Heart left ventricle (tissue), 16 donors: ENCODE results near the gene LAMB1. TPM values are rescaled to one million over a fixed set of nuclear protein-coding genes. Genes with fewer than 3 reads are reported as not detected.

Source experiments
- ATAC-seq, 4 donors: fragments of 200-7000 bp; cut with Tn5 transposase; one replicate each; pipeline ENCODE4 v1.9.1; 2020 to 2022; ENCODE audit warnings: moderate library complexity in 4 of 4, mild to moderate bottlenecking in 3 of 4, moderate number of reproducible peaks in 1 of 4
- DNase-seq, 5 donors: peaks; one replicate each; pipeline ENCODE4 v3.0.0-alpha.2; 2020
- H3K27ac ChIP-seq, 12 donors: fragments of 200-600 bp; sonication (generic) in 4 of 12; one replicate each; pipeline versions ENCODE4 v1.5.0 to v1.8.0; 2016 to 2022; ENCODE audit warnings: mild to moderate bottlenecking in 2 of 12
- H3K27me3 ChIP-seq, 9 donors: fragments of 200-600 bp; sonication (generic) in 2 of 9; one replicate each; pipeline versions ENCODE4 v1.5.1 to v1.8.0; 2016 to 2022; ENCODE audit warnings: mild to moderate bottlenecking in 3 of 9
- H3K36me3 ChIP-seq, 9 donors: fragments of 200-600 bp; sonication (generic) in 2 of 9; one replicate each; pipeline versions ENCODE4 v1.5.0 to v1.8.0; 2018 to 2022; ENCODE audit warnings: mild to moderate bottlenecking in 2 of 9
- H3K4me1 ChIP-seq, 12 donors: fragments of 200-600 bp; sonication (generic) in 4 of 12; one replicate each; pipeline versions ENCODE4 v1.5.0 to v1.8.0; 2016 to 2022; ENCODE audit warnings: mild to moderate bottlenecking in 3 of 12
- H3K4me3 ChIP-seq, 12 donors: fragments of 200-600 bp; sonication (generic) in 4 of 12; one replicate each; pipeline versions ENCODE4 v1.5.0 to v1.8.0; 2017 to 2022; ENCODE audit warnings: mild to moderate bottlenecking in 9 of 12, moderate library complexity in 4 of 12
- H3K9me3 ChIP-seq, 12 donors: fragments of 200-600 bp; sonication (generic) in 4 of 12; one replicate each; pipeline versions ENCODE4 v1.5.0 to v1.8.0; 2016 to 2022; ENCODE audit warnings: mild to moderate bottlenecking in 1 of 12
- POLR2A ChIP-seq, 2 donors: fragments of 450-650 bp; IDR thresholded peaks; one replicate each; pipeline ENCODE4 v1.6.1; 2017; ENCODE audit warnings: antibody characterized with exemption in 2 of 2, mild to moderate bottlenecking in 2 of 2, moderate library complexity in 2 of 2
- WGBS, 4 donors: extraction: QIAGEN DNeasy Blood & Tissue Kit in 2 of 4; methylation state at CpG; one replicate each; pipeline versions ENCODE4 v1.1.5 to v1.1.7; 2013 to 2018; 5-methylcytosine and 5-hydroxymethylcytosine counted together
- intact Hi-C, 10 donors: fragments of 100-400 bp; cut with DNase I; formaldehyde crosslinking; loops; one replicate each; pipeline versions ENCODE4 v1.11.1 to v1.14.2; 2022
- polyA plus RNA-seq, 2 donors: library from polyadenylated mRNA; stranded (reverse); fragments of 200-250 nt; gene quantifications; one replicate each; pipeline ENCODE4 v1.2.3, GENCODE V29; 2013
- total RNA-seq, 9 donors: library from RNA; depleted of rRNA in 2 of 9; stranded (reverse); fragments of >200 nt in 2 of 9; fragmentation: NEBNext Ultra II Directional in 3 of 9; extraction: Animal tissue kit (Norgen Biotek cat#: 25700) in 3 of 9; gene quantifications; one replicate each; pipeline versions ENCODE4 v1.1.0 to v1.2.4, GENCODE V29; 2016 to 2023
- TF ChIP-seq, protein P1 (sequence below), 12 donors: fragments of 200-600 bp; sonication (generic) in 4 of 12; IDR thresholded peaks; one replicate each; pipeline versions ENCODE4 v1.5.0 to v1.8.0; 2018 to 2022; ENCODE audit warnings: antibody characterized with exemption in 12 of 12, mild to moderate bottlenecking in 5 of 12
- donor health status: ischemic (EF 13 %, LVEDD 7.1; RV severe dilation, severe dysfunction).
- donor health status: healthy with polysubstance abuse.
- donor health status: DM: no; HTN: yes; CAD: no.
- donor health status: DM: no; HTN: no; CAD: no.
- donor health status: ischemic (EF 25% LVEDD 6.9; RV normal size, moderate dysfunction).
- donor health status: ischemic (EF 25% LVEDD 5.7; RV mildly dilated, moderate dysfunction).
- donor health status: healthy.
- donor health status: DM: yes; HTN: yes; CAD: no.
- donor health status: ischemic (EF 35%, LVEDD 5.7; RV mildly dilated, moderate dysfunction).
- donor health status: nonischemic (EF 11% LVEDD 7.7; RV severe dilation, severe dysfunction).
- donor health status: DM: yes; HTN: yes; CAD: no.
- donor health status: PGD.
- donor health status: ischemic (EF 29% LVEDD 5.4; RV normal size, mild dysfunction).
- donor health status: nonischemic (EF 23%, LVEDD 6.1; RV moderate dilation, normal function).

LAMB1 gene
- total and polyA plus RNA-seq, 11 donors: 29.1 to 121 (median 55.9) TPM

DNA sequence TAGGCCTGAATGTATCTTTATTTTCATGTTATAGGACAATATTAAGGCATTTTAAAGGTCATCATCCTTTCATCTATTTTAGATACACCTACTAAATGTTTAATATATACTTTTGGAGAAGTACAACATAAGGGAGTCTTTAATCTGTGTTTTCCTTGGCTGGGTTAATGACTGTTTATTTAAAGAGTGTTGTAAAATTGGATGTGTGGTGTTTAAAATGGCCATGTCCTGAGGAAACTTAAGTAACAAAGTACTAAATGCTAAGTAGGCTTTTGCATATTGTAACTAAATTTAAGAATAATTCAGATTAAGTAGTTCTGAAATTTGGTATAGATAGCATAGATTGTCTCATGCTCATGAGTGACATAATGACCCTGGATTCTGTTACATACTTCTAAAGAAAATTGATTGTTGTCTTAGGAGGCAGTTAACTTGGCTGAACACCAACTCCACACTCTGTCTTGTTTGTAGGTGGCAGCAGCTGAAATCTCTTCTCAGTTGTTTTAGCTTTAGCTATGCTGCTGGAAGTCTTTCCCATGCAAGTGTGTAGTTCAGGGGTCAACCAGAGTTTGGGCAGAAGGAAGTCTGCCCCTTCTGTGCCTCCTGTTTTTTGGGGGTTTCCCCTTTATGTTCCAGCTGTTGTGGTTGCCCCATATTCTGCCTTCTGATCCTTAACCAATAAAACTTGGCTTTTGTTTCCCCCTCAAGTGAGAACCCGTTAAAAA, 82.8 kb downstream of the LAMB1 start:
- TF ChIP-seq, protein P1, sequence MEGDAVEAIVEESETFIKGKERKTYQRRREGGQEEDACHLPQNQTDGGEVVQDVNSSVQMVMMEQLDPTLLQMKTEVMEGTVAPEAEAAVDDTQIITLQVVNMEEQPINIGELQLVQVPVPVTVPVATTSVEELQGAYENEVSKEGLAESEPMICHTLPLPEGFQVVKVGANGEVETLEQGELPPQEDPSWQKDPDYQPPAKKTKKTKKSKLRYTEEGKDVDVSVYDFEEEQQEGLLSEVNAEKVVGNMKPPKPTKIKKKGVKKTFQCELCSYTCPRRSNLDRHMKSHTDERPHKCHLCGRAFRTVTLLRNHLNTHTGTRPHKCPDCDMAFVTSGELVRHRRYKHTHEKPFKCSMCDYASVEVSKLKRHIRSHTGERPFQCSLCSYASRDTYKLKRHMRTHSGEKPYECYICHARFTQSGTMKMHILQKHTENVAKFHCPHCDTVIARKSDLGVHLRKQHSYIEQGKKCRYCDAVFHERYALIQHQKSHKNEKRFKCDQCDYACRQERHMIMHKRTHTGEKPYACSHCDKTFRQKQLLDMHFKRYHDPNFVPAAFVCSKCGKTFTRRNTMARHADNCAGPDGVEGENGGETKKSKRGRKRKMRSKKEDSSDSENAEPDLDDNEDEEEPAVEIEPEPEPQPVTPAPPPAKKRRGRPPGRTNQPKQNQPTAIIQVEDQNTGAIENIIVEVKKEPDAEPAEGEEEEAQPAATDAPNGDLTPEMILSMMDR (IDR thresholded peaks at IDR 0.05): no peak
- no peak for TF ChIP-seq POLR2A (IDR thresholded peaks at IDR 0.05)
- Histone ChIP-seq H3K36me3 (peaks cover 0 to 100% (median 98%) of the 10 kb centered on the region in 9 donors), H3K27ac (peak overlapping the region in 6 of 12 donors; percentile 2 to 61 (median 20)), H3K9me3 (no peaks in the 10 kb centered on the region), H3K4me1 (peaks cover 0 to 34% (median 6%) of the 10 kb centered on the region in 12 donors), H3K4me3 (no peak overlapping the region), H3K27me3 (no peaks in the 10 kb centered on the region)
- intact Hi-C loops: loop anchor here in 3 of 10 donors (10.0 kb wide), 3 partner anchors 75 to 225 kb away; no protein-coding TSS in a partner anchor
- WGBS, 4 donors: 20 to 43% (median 35%) methylated on average over 1 of the region's 1 CpG
- DNase-seq (no peak), ATAC-seq (peak in 2 of 4 donors; percentile 6 to 28)

DNA sequence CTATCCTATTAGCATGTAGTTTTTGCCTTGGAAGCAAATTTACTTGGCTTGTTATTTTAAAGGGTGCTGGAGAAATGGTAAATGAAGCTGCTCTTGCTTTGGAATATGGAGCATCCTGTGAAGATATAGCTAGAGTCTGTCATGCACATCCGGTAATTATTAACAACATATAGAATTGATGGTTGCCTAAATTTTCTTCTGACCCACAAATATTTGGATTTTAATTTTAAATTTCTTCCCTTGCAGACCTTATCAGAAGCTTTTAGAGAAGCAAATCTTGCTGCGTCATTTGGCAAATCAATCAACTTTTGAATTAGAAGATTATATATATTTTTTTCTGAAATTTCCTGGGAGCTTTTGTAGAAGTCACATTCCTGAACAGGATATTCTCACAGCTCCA, 84.0 kb downstream of the LAMB1 start:
- DNase-seq (no peak), ATAC-seq (no peak)
- Histone ChIP-seq H3K27ac (peak overlapping the region in 1 of 12 donors; percentile 14), H3K36me3 (peaks cover 0 to 100% (median 87%) of the 10 kb centered on the region in 9 donors), H3K4me1 (peaks cover 0 to 32% (median 6%) of the 10 kb centered on the region in 12 donors), H3K4me3 (no peak overlapping the region), H3K27me3 (no peaks in the 10 kb centered on the region), H3K9me3 (no peaks in the 10 kb centered on the region)
- intact Hi-C loops: no loop called here
- no peak for TF ChIP-seq POLR2A (IDR thresholded peaks at IDR 0.05)
- TF ChIP-seq, protein P1 (IDR thresholded peaks at IDR 0.05): no peak
- WGBS, 4 donors: 93 to 98% (median 96%) methylated on average over 2 of the region's 2 CpGs

DNA sequence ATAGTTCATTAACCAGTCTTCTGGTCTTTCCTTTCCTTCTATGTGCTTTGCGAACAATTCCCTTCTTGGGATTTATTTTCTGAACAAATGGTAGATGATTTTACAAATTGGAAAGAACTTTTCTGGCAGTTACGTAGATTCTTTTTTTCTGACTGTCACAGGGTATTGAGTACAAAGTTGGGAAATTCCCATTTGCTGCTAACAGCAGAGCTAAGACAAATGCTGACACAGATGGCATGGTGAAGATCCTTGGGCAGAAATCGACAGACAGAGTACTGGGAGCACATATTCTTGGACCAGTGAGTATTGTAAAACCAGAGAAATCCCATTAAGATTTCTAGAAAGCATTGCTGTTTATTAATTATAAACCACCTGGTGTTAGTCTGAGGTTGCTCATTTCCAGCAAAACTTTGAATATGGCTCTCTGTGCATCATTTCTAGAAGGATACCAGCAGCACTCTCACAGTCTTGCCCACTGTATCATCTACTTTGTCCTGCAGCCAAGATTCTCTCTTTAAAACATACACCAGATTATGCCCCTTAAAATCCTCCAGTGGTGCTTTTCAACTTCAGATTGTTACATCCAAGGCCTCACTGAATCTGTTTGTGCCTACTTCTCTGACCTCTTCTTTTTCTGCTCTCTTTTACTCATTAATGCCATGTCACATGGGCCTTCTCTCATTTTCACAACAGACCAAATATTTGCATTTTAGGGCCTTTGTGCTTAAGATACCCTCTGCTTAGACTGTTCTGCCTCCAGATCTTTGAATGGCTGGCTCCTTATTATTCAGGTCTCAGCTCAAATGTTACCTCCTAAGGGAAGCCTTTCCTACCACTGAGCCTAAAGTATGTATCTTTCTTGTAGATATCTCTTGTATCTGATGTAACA, 85.0 kb downstream of the LAMB1 start:
- peak in 2 of 4 donors; percentile 37 to 48 for ATAC-seq

More for the DNA sequence above, 85.0 kb downstream of the LAMB1 start:
- 77 to 88% (median 85%) methylated on average over 3 of the region's 3 CpGs for WGBS, 4 donors
- Histone ChIP-seq H3K9me3 (no peaks in the 10 kb centered on the region), H3K36me3 (peaks cover 0 to 93% (median 78%) of the 10 kb centered on the region in 9 donors), H3K4me3 (no peak overlapping the region), H3K27ac (peak overlapping the region in 1 of 12 donors; percentile 39), H3K27me3 (no peaks in the 10 kb centered on the region), H3K4me1 (peaks cover 0 to 30% (median 5%) of the 10 kb centered on the region in 12 donors)
- intact Hi-C loops: no loop called here
- no peak for DNase-seq
- no peak for TF ChIP-seq POLR2A (IDR thresholded peaks at IDR 0.05)
- TF ChIP-seq, protein P1 (IDR thresholded peaks at IDR 0.05): no peak
